A673 (cell line): ENCODE data around the gene PI16.

Source experiments
- CTCF ChIP-seq: fragments of 300-800, 200-600 bp; sonication (generic); conservative IDR thresholded peaks from 2 replicates; pipeline ENCODE4 v1.5.1; 2017; ENCODE audit warnings: low read depth, mild to moderate bottlenecking, antibody characterized with exemption, low read length, moderate library complexity, mixed read lengths
- EZH2 ChIP-seq: fragments of 200-600 bp; sonication (generic); IDR thresholded peaks from 2 replicates; pipeline ENCODE4 v1.6.1; 2017; ENCODE audit warnings: borderline replicate concordance, low read depth, mild to moderate bottlenecking, mixed read lengths, antibody characterized with exemption, low read length; ENCODE audit not compliant: poor library complexity, severe bottlenecking

GRCh38 chr6:36926708-36927513 is 27.6 kb upstream of the PI16 start:
- TF ChIP-seq CTCF: no peak
- TF ChIP-seq EZH2: no peak
